Ovary (tissue), 3 donors: Measurements from ENCODE around the gene JARID2.

ENCODE experiments used
- POLR2A ChIP-seq: fragments of 450-650 bp; IDR thresholded peaks from one replicate; pipeline ENCODE4 v1.6.1; 2017; ENCODE audit warnings: antibody characterized with exemption, mild to moderate bottlenecking, moderate library complexity
- TF ChIP-seq, protein P1 (sequence below), 3 donors: fragments of 450-650 bp in 2 of 3; fragments of 200-600 bp in 1 of 3; IDR thresholded peaks; one replicate each; pipeline versions ENCODE4 v1.5.1 to v1.8.0; 2016 to 2022; ENCODE audit warnings: antibody characterized with exemption in 3 of 3, mild to moderate bottlenecking in 1 of 3
- donor health status: DM: no; HTN: no; CAD: no.

DNA sequence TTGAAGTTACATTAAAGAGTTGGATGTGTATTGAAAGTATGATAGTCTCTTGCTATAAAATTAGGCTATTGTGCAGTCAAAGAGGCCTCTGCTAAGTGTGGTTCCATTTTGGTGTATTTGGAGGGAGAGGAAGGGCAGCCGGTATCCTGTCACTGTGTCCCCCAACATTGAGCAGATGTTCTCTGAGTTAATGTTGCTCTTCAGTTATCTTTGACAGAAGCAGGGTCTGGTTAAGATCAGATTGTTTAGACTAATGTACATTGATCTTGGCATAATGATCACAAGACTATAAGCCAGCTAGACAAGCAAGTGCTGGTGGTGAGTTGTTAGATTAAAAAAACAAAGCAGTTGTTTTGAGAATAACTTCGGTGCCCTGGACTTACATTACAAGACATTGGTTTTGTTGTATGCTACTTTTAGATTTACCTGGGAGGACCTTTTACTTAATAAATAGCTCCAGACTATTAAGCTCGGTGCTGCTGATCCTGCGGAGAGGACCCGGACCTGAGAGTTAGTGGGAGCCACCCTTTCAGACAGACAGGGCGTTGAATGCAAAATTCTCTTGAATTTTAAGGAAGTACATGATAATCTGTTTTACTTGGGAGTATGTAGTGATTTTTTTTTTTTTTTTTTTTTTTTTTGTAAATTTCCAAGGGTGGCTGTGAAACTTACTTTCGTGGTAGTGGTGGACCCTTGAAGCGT, 97.8 kb downstream of the JARID2 start:
- TF ChIP-seq, protein P1, sequence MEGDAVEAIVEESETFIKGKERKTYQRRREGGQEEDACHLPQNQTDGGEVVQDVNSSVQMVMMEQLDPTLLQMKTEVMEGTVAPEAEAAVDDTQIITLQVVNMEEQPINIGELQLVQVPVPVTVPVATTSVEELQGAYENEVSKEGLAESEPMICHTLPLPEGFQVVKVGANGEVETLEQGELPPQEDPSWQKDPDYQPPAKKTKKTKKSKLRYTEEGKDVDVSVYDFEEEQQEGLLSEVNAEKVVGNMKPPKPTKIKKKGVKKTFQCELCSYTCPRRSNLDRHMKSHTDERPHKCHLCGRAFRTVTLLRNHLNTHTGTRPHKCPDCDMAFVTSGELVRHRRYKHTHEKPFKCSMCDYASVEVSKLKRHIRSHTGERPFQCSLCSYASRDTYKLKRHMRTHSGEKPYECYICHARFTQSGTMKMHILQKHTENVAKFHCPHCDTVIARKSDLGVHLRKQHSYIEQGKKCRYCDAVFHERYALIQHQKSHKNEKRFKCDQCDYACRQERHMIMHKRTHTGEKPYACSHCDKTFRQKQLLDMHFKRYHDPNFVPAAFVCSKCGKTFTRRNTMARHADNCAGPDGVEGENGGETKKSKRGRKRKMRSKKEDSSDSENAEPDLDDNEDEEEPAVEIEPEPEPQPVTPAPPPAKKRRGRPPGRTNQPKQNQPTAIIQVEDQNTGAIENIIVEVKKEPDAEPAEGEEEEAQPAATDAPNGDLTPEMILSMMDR (IDR thresholded peaks at IDR 0.05) = no peak
- no peak for TF ChIP-seq POLR2A
